Activated CD8-positive, alpha-beta memory T cell treated with anti-CD3 and anti-CD28 coated beads, Interleukin-2, amount 50 U/mL, for 1 hour (primary cell): ENCODE data around the gene MECP2.

ENCODE experiments used
- DNase-seq: peaks from one replicate; pipeline ENCODE4 v3.0.0-alpha.2; 2020; ENCODE audit errors: extremely low read depth

The MECP2 gene

DNA sequence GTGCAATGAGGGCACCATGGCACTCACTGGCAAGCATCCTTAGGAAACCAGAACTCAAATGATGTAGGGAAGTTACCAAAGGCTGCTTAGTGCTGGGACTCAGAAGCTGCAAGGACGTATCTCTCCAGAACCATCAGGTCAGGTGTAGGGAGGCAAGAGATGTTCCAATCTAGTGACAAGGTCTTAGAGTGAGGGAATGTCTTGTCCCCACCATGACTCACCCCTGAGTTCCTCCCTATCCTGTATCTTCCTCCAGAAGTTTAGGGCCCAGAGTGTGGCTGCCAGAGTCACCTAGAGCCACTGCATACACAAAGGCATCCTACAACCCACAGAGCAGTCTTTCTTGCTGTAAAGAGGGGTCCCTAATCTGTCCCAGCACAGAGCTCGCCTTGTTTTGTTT lies 63.7 kb downstream of the MECP2 start:
- DNase-seq, result no peak

GRCh38 chrX:154032653-154033052 lies 64.9 kb downstream of the MECP2 start:
- DNase-seq, result no peak

DNA sequence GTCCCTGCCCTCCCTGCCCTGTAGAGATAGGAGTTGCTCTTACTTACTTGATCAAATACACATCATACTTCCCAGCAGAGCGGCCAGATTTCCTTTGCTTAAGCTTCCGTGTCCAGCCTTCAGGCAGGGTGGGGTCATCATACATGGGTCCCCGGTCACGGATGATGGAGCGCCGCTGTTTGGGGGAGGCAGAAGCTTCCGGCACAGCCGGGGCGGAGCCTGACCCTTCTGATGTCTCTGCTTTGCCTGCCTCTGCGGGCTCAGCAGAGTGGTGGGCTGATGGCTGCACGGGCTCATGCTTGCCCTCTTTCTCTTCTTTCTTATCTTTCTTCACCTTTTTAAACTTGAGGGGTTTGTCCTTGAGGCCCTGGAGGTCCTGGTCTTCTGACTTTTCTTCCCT lies 65.4 kb downstream of the MECP2 start:
- no peak for DNase-seq

DNA sequence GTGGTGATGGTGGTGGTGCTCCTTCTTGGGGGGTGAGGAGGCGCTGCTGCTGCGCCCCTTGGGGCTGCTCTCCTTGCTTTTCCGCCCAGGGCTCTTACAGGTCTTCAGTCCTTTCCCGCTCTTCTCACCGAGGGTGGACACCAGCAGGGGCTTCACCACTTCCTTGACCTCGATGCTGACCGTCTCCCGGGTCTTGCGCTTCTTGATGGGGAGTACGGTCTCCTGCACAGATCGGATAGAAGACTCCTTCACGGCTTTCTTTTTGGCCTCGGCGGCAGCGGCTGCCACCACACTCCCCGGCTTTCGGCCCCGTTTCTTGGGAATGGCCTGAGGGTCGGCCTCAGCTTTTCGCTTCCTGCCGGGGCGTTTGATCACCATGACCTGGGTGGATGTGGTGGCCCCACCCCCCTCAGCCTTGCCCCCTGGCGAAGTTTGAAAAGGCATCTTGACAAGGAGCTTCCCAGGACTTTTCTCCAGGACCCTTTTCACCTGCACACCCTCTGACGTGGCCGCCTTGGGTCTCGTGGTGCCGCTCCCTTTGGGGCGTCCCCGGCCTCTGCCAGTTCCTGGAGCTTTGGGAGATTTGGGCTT lies 66.7 kb downstream of the MECP2 start:
- DNase-seq, result no peak

DNA sequence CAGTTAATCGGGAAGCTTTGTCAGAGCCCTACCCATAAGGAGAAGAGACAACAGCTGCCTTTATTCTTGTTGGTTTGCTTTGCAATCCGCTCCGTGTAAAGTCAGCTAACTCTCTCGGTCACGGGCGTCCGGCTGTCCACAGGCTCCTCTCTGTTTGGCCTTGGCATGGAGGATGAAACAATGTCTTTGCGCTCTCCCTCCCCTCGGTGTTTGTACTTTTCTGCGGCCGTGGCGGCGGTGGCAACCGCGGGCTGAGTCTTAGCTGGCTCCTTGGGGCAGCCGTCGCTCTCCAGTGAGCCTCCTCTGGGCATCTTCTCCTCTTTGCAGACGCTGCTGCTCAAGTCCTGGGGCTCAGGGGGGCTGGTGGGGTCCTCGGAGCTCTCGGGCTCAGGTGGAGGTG lies 67.3 kb downstream of the MECP2 start:
- no peak for DNase-seq

DNA sequence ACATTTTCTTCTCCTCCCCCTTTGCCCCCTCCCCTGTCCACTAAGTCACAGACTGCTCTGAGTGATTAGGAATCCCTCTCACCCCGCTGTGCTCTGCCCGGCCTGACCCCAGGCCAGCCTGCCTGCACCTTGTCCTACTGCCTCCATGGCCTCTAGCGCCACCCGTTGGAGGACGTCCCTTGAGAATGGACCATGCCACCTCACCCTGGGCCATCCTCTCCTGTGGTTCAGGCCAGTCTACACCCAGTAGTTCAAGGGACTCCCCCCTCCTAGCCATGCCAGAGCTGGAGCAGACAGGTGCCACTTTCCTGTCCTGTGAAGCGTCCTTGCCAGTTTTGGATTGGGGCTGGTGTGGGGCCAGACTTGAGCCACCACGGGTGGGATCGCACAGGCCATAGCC lies 68.1 kb downstream of the MECP2 start:
- no peak for DNase-seq

DNA sequence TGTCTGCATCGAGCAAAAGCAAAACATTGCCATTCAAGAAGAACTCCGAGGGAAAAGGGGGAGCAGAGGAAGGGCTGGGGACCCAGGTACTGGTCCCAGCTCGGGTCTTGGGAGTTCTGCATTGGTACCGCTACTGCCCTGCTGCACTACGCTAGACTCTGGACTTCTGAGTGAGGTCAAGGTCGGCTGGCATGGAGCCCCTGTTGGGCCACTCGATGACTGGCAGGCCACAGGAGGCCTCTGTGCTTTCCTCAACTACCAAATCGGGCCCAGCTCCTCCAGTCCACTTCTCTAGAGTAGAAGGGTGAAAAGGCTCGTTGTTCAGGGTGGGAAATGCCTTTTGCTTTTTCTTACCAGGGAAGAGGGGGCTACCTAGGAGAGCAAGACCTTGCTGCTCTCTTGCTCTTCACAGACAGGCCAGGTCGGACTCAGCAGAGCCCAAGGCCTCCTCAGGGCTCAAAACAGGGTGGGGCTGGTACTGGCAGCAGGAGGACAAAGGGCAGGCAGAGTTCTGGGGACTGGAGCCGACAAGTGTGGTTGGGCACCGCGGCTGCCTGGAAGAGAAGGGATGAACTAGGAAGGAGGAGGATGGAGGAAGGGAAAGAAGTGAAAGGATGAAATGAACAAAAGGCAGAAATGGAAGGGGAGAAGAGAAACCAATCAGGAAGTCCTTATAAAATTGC lies 68.9 kb downstream of the MECP2 start:
- DNase-seq, result no peak

- DNase-seq, result no peak
Measured at GRCh38 chrX:154027986-154028385, 69.5 kb downstream of the MECP2 start.

DNA sequence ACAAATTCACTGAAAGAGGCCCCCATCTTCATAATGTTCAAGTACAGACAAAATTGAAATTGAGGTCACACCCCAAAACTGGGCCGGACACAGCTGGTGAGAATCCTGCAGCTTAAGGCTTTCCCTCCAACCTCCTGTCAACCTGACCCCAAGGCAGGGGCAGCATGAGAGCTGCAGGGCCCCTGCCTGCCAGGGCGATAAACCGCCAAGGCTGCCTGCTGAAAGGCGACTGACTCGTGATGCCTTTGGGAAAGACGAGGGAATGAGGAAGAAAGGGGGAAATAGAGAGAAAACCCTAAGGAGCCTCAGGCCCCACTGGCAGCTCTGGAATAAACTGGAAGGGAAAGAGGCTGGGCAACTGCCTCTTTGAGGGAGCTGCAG lies 70.5 kb downstream of the MECP2 start:
- no peak for DNase-seq

DNA sequence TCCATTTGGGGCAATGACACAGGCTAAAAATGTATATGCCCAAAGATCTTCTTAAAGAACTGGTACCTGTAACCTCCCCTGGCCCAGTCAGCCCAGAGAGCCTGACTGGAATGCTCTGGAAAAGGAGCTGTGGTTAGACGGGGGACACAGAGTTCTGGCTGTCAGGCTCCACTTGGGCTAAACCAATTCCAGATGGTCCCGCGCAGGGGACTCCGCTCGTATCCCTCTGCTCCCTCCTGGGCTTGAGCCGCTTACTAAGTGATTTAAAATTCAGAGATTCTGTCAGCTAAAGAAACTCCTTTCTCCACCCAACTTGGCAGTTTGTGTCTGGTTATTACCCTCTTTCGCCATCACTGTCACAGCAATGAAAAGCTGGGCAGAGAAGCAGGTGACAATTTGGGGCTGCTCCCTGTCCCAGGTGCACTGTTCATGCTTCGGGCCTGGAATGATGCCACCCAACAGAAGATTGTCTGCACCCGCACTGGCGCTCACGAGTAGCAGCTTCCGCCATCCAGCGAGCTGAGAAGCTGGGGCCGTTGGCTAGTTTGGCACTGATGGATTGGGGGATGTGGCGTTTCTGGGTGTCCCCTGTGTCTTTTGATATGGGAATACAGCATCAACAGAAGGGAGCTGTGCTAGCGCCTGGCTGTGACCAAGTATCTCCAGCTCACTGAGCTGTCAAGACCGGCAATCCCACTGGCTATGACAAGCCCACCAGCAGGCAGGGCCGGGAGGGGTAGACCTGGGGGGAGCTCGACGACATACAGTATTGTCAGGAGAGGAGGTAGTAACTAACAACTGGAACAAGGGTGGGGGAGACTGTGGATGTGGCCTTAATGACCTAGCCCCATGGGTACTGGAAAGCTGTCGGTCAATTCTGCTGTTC lies 71.1 kb downstream of the MECP2 start:
- no peak for DNase-seq

- DNase-seq, result no peak
Measured at GRCh38 chrX:154025230-154025629, 72.3 kb downstream of the MECP2 start.

DNA sequence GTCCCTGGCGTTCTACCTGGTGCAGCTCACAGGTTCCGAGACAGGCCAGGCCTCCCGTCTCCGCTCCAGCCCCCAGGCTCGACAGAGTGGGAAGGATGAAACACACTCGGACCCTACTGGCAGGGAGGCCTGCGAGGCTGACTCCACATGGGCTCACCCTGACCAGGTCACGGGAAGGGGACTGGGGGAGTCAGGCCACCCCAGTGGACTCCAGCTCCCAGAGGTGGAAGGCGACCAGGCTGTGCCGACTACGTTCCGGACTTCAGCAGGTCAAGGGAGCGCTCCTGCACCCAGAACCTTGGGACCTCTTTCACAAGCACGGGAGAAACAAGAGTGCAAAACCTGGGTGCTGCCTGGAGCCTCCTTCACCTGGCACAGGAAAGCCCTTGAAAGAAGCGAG lies 73.2 kb downstream of the MECP2 start:
- no peak for DNase-seq

- no peak for DNase-seq
Measured at GRCh38 chrX:154023276-154024000, 74.1 kb downstream of the MECP2 start.

DNA sequence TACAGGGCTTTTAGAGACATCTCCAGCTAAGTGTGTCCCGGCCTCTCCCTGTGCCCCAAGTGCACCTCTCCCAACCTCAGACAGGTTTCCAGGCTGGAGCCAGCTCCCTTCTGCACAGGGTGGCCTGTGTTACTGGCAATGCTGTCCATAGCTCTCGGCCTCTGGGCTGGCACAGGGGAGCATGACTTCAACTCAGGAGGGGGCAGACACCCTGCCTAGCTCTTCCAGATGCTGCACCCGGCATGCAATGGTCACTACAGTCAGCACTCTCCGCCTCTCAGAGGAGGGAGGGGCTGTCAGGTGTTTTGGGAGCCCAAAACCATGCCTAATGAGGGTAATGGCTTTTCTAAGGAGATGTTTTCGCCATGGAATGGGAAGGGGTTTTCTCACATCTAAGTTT lies 75.4 kb downstream of the MECP2 start:
- no peak for DNase-seq

DNA sequence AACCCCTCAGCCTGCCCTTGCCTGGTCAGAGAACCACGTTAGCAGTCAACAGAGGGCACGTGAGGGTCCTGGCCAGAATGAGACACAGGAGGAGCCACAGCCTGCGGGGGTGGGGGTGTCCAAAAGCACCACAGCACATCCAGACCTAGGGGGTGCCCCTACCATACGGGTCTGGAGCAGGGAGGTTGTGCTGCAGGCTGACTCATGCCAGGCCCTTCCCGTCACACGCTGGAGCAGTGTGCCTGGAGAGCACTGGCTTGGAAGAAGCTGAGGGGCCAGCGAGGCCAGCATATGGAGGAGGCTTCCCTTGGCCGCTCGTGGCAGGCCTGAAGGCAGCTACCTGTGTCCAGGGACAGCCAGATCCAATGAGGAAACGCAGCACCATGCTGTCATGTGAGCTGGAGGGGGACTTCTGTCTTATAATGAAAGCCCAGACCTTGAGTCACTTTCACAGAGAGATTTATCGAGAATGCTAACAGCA lies 76.3 kb downstream of the MECP2 start:
- DNase-seq, result no peak

GRCh38 chrX:154020536-154021115 lies 76.9 kb downstream of the MECP2 start:
- no peak for DNase-seq

DNA sequence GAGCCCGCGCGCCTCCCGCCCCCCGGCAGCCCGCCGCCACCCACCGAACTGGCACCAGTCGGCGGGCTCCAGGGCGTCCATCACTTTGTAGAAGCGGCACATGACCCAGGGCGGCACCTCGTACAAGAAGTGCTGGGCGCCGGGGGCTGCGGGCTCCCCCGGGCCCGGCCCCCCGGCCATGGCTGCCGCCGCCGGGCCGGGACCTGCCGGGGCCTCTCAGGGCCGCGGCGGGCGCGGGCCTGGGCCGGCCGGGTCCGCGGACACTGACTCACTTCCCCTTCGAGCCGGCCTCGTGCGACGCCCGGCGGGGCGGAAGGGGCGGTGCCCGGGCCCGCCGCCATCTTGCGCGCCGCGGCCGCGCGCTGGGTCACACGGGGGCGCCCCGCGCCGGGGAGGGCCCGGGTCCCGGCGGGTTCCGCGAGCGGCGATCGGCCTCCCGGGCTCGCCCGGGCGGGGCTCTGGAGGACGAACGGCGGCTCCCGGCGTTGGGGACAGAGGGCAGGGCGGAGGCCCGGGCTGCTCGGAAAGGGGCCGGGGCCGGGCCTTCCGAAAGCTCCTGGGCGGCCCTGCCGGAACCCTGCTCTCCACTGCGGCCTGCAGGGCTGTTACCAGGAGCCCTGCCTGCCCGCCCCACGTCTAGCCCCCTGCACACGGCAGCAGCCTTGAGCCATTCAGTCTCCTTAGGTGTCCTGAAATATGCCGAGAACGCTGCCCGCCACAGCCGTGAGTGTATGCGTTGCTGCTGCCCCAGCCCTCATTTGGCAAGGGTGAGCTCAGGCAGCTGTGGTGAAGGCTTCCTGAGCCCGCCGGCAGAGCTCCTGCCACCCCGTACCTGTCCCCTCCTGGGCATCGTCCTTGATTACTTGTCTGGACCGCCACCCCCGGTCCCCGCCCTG lies 77.6 kb downstream of the MECP2 start, which contains the start of gene IRAK1:
IRAK1 (minus strand) TSS at position 270 of the 896 bp plus-strand sequence; CDS start at position 180, 90 bp downstream.
- DNase-seq, result no peak

DNA sequence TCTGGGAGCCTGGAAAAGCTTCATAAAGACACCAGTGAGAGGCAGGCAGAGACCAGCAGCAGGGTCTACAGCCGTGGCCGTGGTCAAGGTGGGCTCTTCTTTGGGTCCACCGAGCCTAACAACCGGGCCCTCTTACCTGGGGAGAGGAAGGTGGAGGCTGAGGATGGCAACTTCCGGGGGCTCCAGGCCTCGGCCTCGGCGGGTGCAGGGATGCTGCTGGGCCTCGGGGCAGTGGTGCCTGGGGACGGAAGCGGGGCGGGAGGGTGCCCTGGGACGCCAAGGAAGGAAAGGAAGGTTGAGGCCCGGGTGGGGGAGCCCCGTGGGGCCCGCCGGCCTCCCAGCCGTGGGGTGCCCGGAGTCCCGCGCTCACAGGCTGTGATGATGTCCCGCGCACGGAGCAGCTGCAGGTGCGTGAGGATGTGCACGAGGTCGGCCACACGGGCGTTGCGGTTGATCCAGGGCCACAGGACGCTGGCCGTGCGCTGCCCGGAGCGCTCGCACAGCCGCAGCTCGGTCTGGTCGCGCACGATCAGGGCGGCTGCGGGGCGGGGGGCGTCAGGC lies 78.4 kb downstream of the MECP2 start:
- DNase-seq, result no peak

DNA sequence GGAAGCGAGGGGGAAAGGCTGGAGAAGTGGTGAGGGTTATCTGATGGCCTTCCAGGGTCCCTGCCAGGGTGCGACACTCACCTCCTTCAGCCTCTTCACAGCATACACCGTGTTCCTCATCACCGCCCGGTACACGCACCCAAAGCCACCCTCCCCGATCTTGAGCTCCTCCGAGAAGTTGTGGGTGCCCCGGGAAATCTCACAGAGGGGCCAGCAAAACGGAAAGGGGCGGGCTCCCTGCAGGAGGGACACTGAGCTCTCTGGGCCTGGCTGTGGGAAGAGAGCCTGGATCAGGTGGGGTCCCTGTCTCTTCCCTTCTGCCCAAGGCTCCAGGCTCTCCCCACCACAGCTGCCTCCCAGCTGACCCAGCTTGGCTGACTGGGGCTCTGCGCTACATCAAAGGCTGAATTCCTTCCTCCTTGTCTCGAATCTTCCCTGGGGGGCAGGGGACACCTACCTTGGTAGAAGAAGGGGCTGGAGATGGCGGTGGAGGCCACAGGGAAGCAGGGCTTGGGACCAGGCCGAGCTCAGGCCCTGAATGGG lies 78.9 kb downstream of the MECP2 start:
- DNase-seq, result no peak
